H1 (cell line): ENCODE results near the gene PLCB1. TPM values are rescaled to one million over a fixed set of nuclear protein-coding genes. Genes with fewer than 3 reads are reported as not detected.

Experiments
- CTCF ChIA-PET: fragments of 300-600 bp; sonication (Branson Sonifier 250); formaldehyde crosslinking; loops from one replicate; lab custom pipeline; 2021; ENCODE audit not compliant: partially characterized antibody; lab: Charles Lee
- POLR2A ChIA-PET: fragments of 300-600 bp; sonication (Branson Sonifier 250); formaldehyde crosslinking; loops from one replicate; lab custom pipeline; 2021; ENCODE audit warnings: inconsistent platforms; ENCODE audit not compliant: partially characterized antibody; lab: Charles Lee
- DNase-seq, 2 experiments: peaks; one replicate each; pipeline versions ENCODE4 v3.0.0 to v3.0.0-alpha.2; 2010 to 2022; ENCODE audit warnings: low spot score in 2 of 2, low read depth in 1 of 2, mixed read lengths in 1 of 2
- FAIRE-seq: peaks from 2 replicates; lab custom pipeline; 2011; peaks lifted over from hg19 to GRCh38; lab: Jason Lieb, UNC
- H2AFZ ChIP-seq: 2 replicates; pipeline ENCODE4 v1.8.1; 2012; ENCODE audit warnings: low read length, inconsistent platforms
- H2AK5ac ChIP-seq: 2 replicates; pipeline ENCODE4 v1.6.1; 2013; ENCODE audit warnings: low read depth, low read length
- H2BK120ac ChIP-seq: replicated peaks from 2 replicates; pipeline ENCODE3; 2013; ENCODE audit warnings: low read depth, low read length, inconsistent platforms
- H2BK12ac ChIP-seq: 2 replicates; pipeline ENCODE4 v1.6.1; 2013; ENCODE audit warnings: low read depth, low read length
- H2BK15ac ChIP-seq: 2 replicates; pipeline ENCODE4 v1.6.1; 2013; ENCODE audit warnings: low read length
- H2BK20ac ChIP-seq: 2 replicates; pipeline ENCODE4 v1.6.1; 2013; ENCODE audit warnings: low read length
- H2BK5ac ChIP-seq: 2 replicates; pipeline ENCODE4 v1.6.1; 2013; ENCODE audit warnings: low read depth, low read length
- H3K14ac ChIP-seq: 2 replicates; pipeline ENCODE4 v1.6.1; 2013; ENCODE audit warnings: inconsistent platforms; ENCODE audit not compliant: insufficient read length
- H3K18ac ChIP-seq: 2 replicates; pipeline ENCODE4 v1.6.1; 2013; ENCODE audit warnings: low read length; ENCODE audit errors: extremely low read depth
- H3K23ac ChIP-seq: 2 replicates; pipeline ENCODE4 v1.6.1; 2013; ENCODE audit warnings: inconsistent platforms; ENCODE audit not compliant: insufficient read length
- H3K23me2 ChIP-seq: 2 replicates; pipeline ENCODE4 v1.6.1; 2013; ENCODE audit warnings: low read depth, low read length
- H3K27ac ChIP-seq: 2 replicates; pipeline ENCODE4 v1.6.1; 2011; ENCODE audit warnings: low read depth, low read length, inconsistent platforms
- H3K27me3 ChIP-seq, 4 experiments: replicated peaks in 1 of 4; 1 replicate in 1 of 4; 2 replicates in 3 of 4; pipeline versions ENCODE4 v1.6.1 to v1.8.1; 2011 to 2013; ENCODE audit warnings: low read length in 3 of 4, mild to moderate bottlenecking in 3 of 4, inconsistent platforms in 2 of 4, mixed read lengths in 2 of 4, moderate library complexity in 1 of 4; ENCODE audit not compliant: control insufficient read depth in 3 of 4, insufficient read depth in 3 of 4; ENCODE audit errors: extremely low read depth in 1 of 4
- H3K36me3 ChIP-seq, 4 experiments: 2 replicates each; pipeline versions ENCODE4 v1.6.1 to v1.8.1; 2011 to 2013; ENCODE audit warnings: mild to moderate bottlenecking in 4 of 4, low read length in 3 of 4, moderate library complexity in 2 of 4, control low read depth in 1 of 4, inconsistent platforms in 1 of 4; ENCODE audit not compliant: insufficient read depth in 4 of 4, control insufficient read depth in 2 of 4
- H3K4ac ChIP-seq: replicated peaks from 2 replicates; pipeline ENCODE3; 2013; ENCODE audit warnings: low read length, low read depth, mixed read lengths, inconsistent platforms; ENCODE audit not compliant: insufficient read length
- H3K4me1 ChIP-seq, 4 experiments: replicated peaks in 1 of 4; 1 replicate in 1 of 4; 2 replicates in 3 of 4; pipeline versions ENCODE4 v1.6.1 to v1.8.1; 2011 to 2013; ENCODE audit warnings: low read length in 3 of 4, inconsistent platforms in 2 of 4, mixed read lengths in 1 of 4; ENCODE audit not compliant: insufficient read depth in 4 of 4, control insufficient read depth in 3 of 4
- H3K4me2 ChIP-seq, 2 experiments: 2 replicates each; pipeline versions ENCODE4 v1.6.1 to v1.8.1; 2011 to 2013; ENCODE audit warnings: low read depth in 2 of 2, low read length in 2 of 2, control low read depth in 1 of 2, inconsistent platforms in 1 of 2, mild to moderate bottlenecking in 1 of 2; ENCODE audit not compliant: insufficient read depth in 1 of 2
- H3K4me3 ChIP-seq, 4 experiments: fragments of 200-600, 300-600 bp in 1 of 4; sonication (generic), shearing (Covaris generic), sonication (Bioruptor Twin) in 1 of 4; 2 replicates each; pipeline versions ENCODE4 v1.5.1 to v1.8.1; 2011 to 2016; ENCODE audit warnings: low read length in 4 of 4, low read depth in 3 of 4, control low read depth in 2 of 4, inconsistent platforms in 2 of 4, mild to moderate bottlenecking in 2 of 4, mixed read lengths in 1 of 4, moderate library complexity in 1 of 4; ENCODE audit not compliant: insufficient read depth in 2 of 4; ENCODE audit errors: extremely low read depth in 1 of 4
- H3K56ac ChIP-seq: replicated peaks from 2 replicates; pipeline ENCODE3; 2013; ENCODE audit warnings: low read depth, mild to moderate bottlenecking, mixed read lengths, low read length, inconsistent platforms; ENCODE audit not compliant: insufficient read length
- H3K79me1 ChIP-seq: 2 replicates; pipeline ENCODE4 v1.6.1; 2013; ENCODE audit warnings: low read depth, low read length, control low read depth
- H3K79me2 ChIP-seq, 2 experiments: 2 replicates each; pipeline versions ENCODE4 v1.6.1 to v1.8.1; 2012 to 2013; ENCODE audit warnings: low read length in 2 of 2, mild to moderate bottlenecking in 2 of 2, inconsistent platforms in 1 of 2; ENCODE audit not compliant: insufficient read depth in 2 of 2, control insufficient read depth in 1 of 2
- H3K9ac ChIP-seq, 4 experiments: replicated peaks in 1 of 4; 1 replicate in 1 of 4; 2 replicates in 3 of 4; pipeline versions ENCODE4 v1.6.1 to v1.8.1; 2011 to 2013; ENCODE audit warnings: low read depth in 3 of 4, low read length in 3 of 4, control low read depth in 2 of 4, mild to moderate bottlenecking in 2 of 4, moderate library complexity in 2 of 4, inconsistent platforms in 1 of 4; ENCODE audit errors: extremely low read depth in 1 of 4
- H3K9me3 ChIP-seq, 2 experiments: 2 replicates each; pipeline versions ENCODE4 v1.6.1 to v1.8.1; 2012 to 2013; ENCODE audit warnings: mild to moderate bottlenecking in 2 of 2, moderate library complexity in 2 of 2, control low read depth in 1 of 2, inconsistent platforms in 1 of 2, low read depth in 1 of 2, low read length in 1 of 2, mixed read lengths in 1 of 2; ENCODE audit not compliant: insufficient read depth in 2 of 2
- H4K20me1 ChIP-seq, 2 experiments: replicated peaks in 1 of 2; 2 replicates each; pipeline versions ENCODE3 to v1.8.1; 2011 to 2013; ENCODE audit warnings: inconsistent platforms in 2 of 2, low read length in 2 of 2, mild to moderate bottlenecking in 1 of 2; ENCODE audit not compliant: insufficient read depth in 2 of 2, control insufficient read depth in 1 of 2
- H4K5ac ChIP-seq: 2 replicates; pipeline ENCODE4 v1.6.1; 2013; ENCODE audit warnings: low read length, low read depth, mixed read lengths, inconsistent platforms; ENCODE audit not compliant: insufficient read length
- H4K8ac ChIP-seq: 2 replicates; pipeline ENCODE4 v1.8.0; 2013; ENCODE audit warnings: mild to moderate bottlenecking, moderate library complexity, low read length, inconsistent platforms; ENCODE audit not compliant: insufficient read depth; ENCODE audit errors: extremely low read depth
- H4K91ac ChIP-seq: replicated peaks from 2 replicates; pipeline ENCODE3; 2013; ENCODE audit warnings: low read length, mixed read lengths, inconsistent platforms; ENCODE audit not compliant: insufficient read length
- ATF2 ChIP-seq: IDR thresholded peaks from 2 replicates; pipeline ENCODE4 v1.6.1; 2012; ENCODE audit warnings: low read length, inconsistent platforms
- HDAC2 ChIP-seq, 2 experiments: fragments of 300-600 bp in 1 of 2; sonication (generic) in 1 of 2; IDR thresholded peaks; 2 replicates each; pipeline ENCODE4 v1.6.1; 2011 to 2012; ENCODE audit warnings: low read depth in 2 of 2, low read length in 2 of 2, mild to moderate bottlenecking in 2 of 2, moderate library complexity in 2 of 2, borderline replicate concordance in 1 of 2, inconsistent platforms in 1 of 2
- SIN3A ChIP-seq, 2 experiments: IDR thresholded peaks in 1 of 2; conservative IDR thresholded peaks in 1 of 2; 2 replicates each; pipeline ENCODE4 v1.6.1; 2011 to 2012; ENCODE audit warnings: low read length in 2 of 2, improper control_type of control experiment in 1 of 2, low read depth in 1 of 2, mild to moderate bottlenecking in 1 of 2
- TCF12 ChIP-seq: IDR thresholded peaks from 2 replicates; pipeline ENCODE4 v1.6.1; 2011; ENCODE audit warnings: low read depth, mild to moderate bottlenecking, low read length
- TEAD4 ChIP-seq: IDR thresholded peaks from 2 replicates; pipeline ENCODE4 v1.6.1; 2012; ENCODE audit warnings: low read depth, low read length, inconsistent platforms, mixed read lengths
- WGBS, 2 experiments: shearing (Covaris generic) in 1 of 2; methylation state at CpG; one replicate each; pipeline versions ENCODE4 v1.1.6 to v1.1.7; 2013 to 2015; ENCODE audit warnings: low lambda C conversion rate in 2 of 2, mixed read lengths in 2 of 2, inconsistent platforms in 1 of 2, low coverage in 1 of 2, missing lambda C conversion rate in 1 of 2; ENCODE audit not compliant: insufficient replicate concordance in 2 of 2, insufficient coverage in 1 of 2, insufficient read length in 1 of 2; ENCODE audit errors: extremely low coverage in 1 of 2, missing lambda C conversion rate in 1 of 2; 5-methylcytosine and 5-hydroxymethylcytosine counted together
- polyA plus RNA-seq, 7 experiments: library from polyadenylated mRNA; depleted of rRNA in 3 of 7; stranded (reverse) in 5 of 7; unstranded in 2 of 7; fragments of >200 nt in 5 of 7; fragments of 200-250 nt in 2 of 7; gene quantifications; 1 replicate in 5 of 7; 2 replicates in 1 of 7; 4 replicates in 1 of 7; pipeline versions ENCODE4 v1.2.1 to v1.2.3, GENCODE V29; 2011 to 2013; ENCODE audit warnings: missing spikeins in 2 of 7, mixed read lengths in 2 of 7
- total RNA-seq: library from RNA; stranded (reverse); fragmentation: NEBNext Ultra II Directional; extraction: Animal tissue kit (Norgen Biotek cat#: 25700); gene quantifications from 2 replicates; pipeline ENCODE4 v1.2.1, GENCODE V29; 2021
- TF ChIP-seq, protein P1 (sequence below): IDR thresholded peaks from 2 replicates; pipeline ENCODE4 v1.6.1; 2012; ENCODE audit warnings: inconsistent platforms

The PLCB1 gene
- total and polyA plus RNA-seq, 2 of the 8 experiments (the other 6 are each of a cell fraction or from before 2014, with no cell fraction given), result 2.6 to 9.1 TPM

DNA sequence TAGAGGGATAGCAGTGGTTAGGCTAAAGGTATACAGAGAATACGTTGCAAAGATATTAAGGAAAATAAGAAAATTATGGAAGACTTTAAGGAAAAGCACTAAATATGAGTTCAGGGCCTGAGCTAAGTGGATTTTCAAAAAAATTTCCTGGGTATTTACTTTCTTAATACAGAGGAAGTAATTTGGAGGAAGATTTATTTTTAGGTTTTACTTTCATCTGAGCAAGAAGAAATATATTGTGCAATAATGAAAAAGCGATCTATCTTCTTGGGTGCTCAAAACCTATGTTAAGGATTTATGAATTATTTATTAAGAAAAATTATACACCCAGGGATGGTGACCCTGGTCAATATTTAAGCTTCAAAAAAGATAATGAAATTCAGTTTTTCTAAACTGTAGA, 224.7 kb downstream of the PLCB1 start:
- Histone ChIP-seq H3K4me1 (peaks cover 0 to 7% (median 1%) of the 10 kb centered on the region in 4 experiments; a peak in 3 of 7 replicates), H3K14ac (no peak overlapping the region), H3K27ac (no peak overlapping the region), H3K23me2 (no peaks in the 10 kb centered on the region), H2BK120ac (no peak overlapping the region), H3K4me3 (no peak overlapping the region), H2BK5ac (no peak overlapping the region), H3K79me2 (no peaks in the 10 kb centered on the region), H2BK12ac (no peak overlapping the region), H4K91ac (no peak overlapping the region), H2BK15ac (no peak overlapping the region), H4K8ac (no peak overlapping the region), H3K27me3 (no peaks in the 10 kb centered on the region), H3K4me2 (no peak overlapping the region), H3K36me3 (no peaks in the 10 kb centered on the region; a peak in 1 of 8 replicates), H3K9ac (no peak overlapping the region), H3K4ac (no peak overlapping the region), H4K5ac (no peak overlapping the region), H3K18ac (no peak overlapping the region), H3K23ac (no peak overlapping the region), H2AFZ (no peak overlapping the region), H3K56ac (no peak overlapping the region), H2BK20ac (no peak overlapping the region), H3K79me1 (no peaks in the 10 kb centered on the region), H4K20me1 (no peaks in the 10 kb centered on the region), H2AK5ac (no peak overlapping the region), H3K9me3 (no peaks in the 10 kb centered on the region)
- DNase-seq (no peak), FAIRE-seq (no peak)
- ChIA-PET CTCF (interaction anchor here (1.4 kb wide), 1 partner anchor 51 kb away, joined by 3 read pairs; no protein-coding TSS in a partner anchor), POLR2A (no interaction called here)
- TF ChIP-seq ATF2 (no peak), TCF12 (no peak), TEAD4 (no peak), HDAC2 (IDR thresholded peaks at IDR 0.05; ENCODE audit: borderline replicate concordance in 1 of 2, low read depth in 2 of 2, low read length in 2 of 2) (no peak), SIN3A (conservative IDR thresholded peaks at IDR 0.05 in 1 of 2, IDR thresholded peaks at IDR 0.05 in 1 of 2; ENCODE audit: low read depth in 1 of 2, low read length in 2 of 2) (no peak)
- TF ChIP-seq, protein P1, sequence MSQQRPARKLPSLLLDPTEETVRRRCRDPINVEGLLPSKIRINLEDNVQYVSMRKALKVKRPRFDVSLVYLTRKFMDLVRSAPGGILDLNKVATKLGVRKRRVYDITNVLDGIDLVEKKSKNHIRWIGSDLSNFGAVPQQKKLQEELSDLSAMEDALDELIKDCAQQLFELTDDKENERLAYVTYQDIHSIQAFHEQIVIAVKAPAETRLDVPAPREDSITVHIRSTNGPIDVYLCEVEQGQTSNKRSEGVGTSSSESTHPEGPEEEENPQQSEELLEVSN, result no peak
- 88% methylated on average over 2 of the region's 2 CpGs; no CpG with 5 or more reads in 1 of the 2 experiments for WGBS, 2 experiments
